Coronary artery (tissue), 2 donors: ENCODE results near the gene GPAT3.
A peak's percentile ranks its signal among the peaks of the same experiment; 100 is the strongest.
"Not testable (repeated sequence)": the region's sequence is repeated elsewhere in the genome, so short reads cannot be mapped to it uniquely, and the experiment has no call there.

Experiments
- DNase-seq: peaks from one replicate; pipeline ENCODE4 v3.0.0-alpha.2; 2017; ENCODE audit warnings: low spot score
- H3K27ac ChIP-seq, 2 donors: fragments of 200-600 bp; sonication (generic); one replicate each; pipeline ENCODE4 v1.5.1; 2016 to 2019
- H3K4me3 ChIP-seq: fragments of 200-600 bp; sonication (generic); 2 replicates; pipeline ENCODE4 v1.5.1; 2016; ENCODE audit warnings: mild to moderate bottlenecking, moderate library complexity
- CTCF ChIP-seq: fragments of 200-600 bp; sonication (generic); IDR thresholded peaks from one replicate; pipeline ENCODE4 v1.5.1; 2019; ENCODE audit warnings: antibody characterized with exemption

The GPAT3 gene

GRCh38 chr4:83503974-83504373 is 31.9 kb upstream of the GPAT3 start:
- Histone ChIP-seq H3K27ac (no peak overlapping the region), H3K4me3 (no peak overlapping the region)
- DNase-seq = no peak
- TF ChIP-seq CTCF = no peak

GRCh38 chr4:83504503-83504902 is 31.4 kb upstream of the GPAT3 start:
- no peak for DNase-seq
- Histone ChIP-seq H3K4me3 (no peak overlapping the region), H3K27ac (no peak overlapping the region)
- TF ChIP-seq CTCF = no peak

- no peak for TF ChIP-seq CTCF
- Histone ChIP-seq H3K27ac (no peak overlapping the region), H3K4me3 (no peak overlapping the region)
- no peak for DNase-seq
Measured at GRCh38 chr4:83504996-83505395, 30.9 kb upstream of the GPAT3 start.

- DNase-seq, H3K27ac ChIP-seq, H3K4me3 ChIP-seq: not testable (repeated sequence)
- peak; percentile 16 for TF ChIP-seq CTCF
Measured at GRCh38 chr4:83509156-83509585, 26.7 kb upstream of the GPAT3 start.

GRCh38 chr4:83510442-83510841 is 25.5 kb upstream of the GPAT3 start:
- Histone ChIP-seq H3K27ac (no peak overlapping the region), H3K4me3 (no peak overlapping the region)
- no peak for DNase-seq
- no peak for TF ChIP-seq CTCF

GRCh38 chr4:83516042-83516772 is 19.7 kb upstream of the GPAT3 start:
- Histone ChIP-seq H3K27ac (no peak overlapping the region), H3K4me3 (no peak overlapping the region)
- no peak for DNase-seq
- no peak for TF ChIP-seq CTCF

- no peak overlapping the region for H3K4me3 ChIP-seq
- H3K27ac ChIP-seq = no peak overlapping the region
- DNase-seq = no peak
- no peak for TF ChIP-seq CTCF
Measured at GRCh38 chr4:83522239-83522638, 13.7 kb upstream of the GPAT3 start.
